NB4 (cell line): ENCODE results near the gene CCNA1.

Experiments
- DNase-seq: peaks from one replicate; pipeline ENCODE4 v3.0.0; 2010; ENCODE audit warnings: low read depth
- H3K4me3 ChIP-seq: one replicate; pipeline ENCODE4 v1.5.1; 2011; ENCODE audit warnings: mild to moderate bottlenecking, low read depth, low read length, moderate library complexity
- MYC ChIP-seq: IDR thresholded peaks from 2 replicates; pipeline ENCODE4 v1.6.1; 2011; ENCODE audit warnings: low read depth, low read length
- POLR2A ChIP-seq: IDR thresholded peaks from 2 replicates; pipeline ENCODE4 v1.6.1; 2011; ENCODE audit warnings: mild to moderate bottlenecking; ENCODE audit not compliant: insufficient read length; ENCODE audit errors: extremely low read depth
- TF ChIP-seq, protein P1 (sequence below): IDR thresholded peaks from 2 replicates; pipeline ENCODE4 v1.6.1; 2011; ENCODE audit warnings: low read depth, low read length
- TF ChIP-seq, protein P2 (sequence below): IDR thresholded peaks from one replicate; pipeline ENCODE4 v1.5.1; 2012; ENCODE audit warnings: low read depth, low read length

Gene CCNA1

GRCh38 chr13:36430247-36431203, 1.8 kb upstream of the CCNA1 start:
- peak overlapping the region; percentile 51 for H3K4me3 ChIP-seq
- no peak for DNase-seq
- TF ChIP-seq, protein P1, sequence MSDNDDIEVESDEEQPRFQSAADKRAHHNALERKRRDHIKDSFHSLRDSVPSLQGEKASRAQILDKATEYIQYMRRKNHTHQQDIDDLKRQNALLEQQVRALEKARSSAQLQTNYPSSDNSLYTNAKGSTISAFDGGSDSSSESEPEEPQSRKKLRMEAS = no peak
- TF ChIP-seq MYC (no peak), POLR2A (no peak)
- TF ChIP-seq, protein P2, sequence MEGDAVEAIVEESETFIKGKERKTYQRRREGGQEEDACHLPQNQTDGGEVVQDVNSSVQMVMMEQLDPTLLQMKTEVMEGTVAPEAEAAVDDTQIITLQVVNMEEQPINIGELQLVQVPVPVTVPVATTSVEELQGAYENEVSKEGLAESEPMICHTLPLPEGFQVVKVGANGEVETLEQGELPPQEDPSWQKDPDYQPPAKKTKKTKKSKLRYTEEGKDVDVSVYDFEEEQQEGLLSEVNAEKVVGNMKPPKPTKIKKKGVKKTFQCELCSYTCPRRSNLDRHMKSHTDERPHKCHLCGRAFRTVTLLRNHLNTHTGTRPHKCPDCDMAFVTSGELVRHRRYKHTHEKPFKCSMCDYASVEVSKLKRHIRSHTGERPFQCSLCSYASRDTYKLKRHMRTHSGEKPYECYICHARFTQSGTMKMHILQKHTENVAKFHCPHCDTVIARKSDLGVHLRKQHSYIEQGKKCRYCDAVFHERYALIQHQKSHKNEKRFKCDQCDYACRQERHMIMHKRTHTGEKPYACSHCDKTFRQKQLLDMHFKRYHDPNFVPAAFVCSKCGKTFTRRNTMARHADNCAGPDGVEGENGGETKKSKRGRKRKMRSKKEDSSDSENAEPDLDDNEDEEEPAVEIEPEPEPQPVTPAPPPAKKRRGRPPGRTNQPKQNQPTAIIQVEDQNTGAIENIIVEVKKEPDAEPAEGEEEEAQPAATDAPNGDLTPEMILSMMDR = no peak

- TF ChIP-seq MYC = peak; percentile 31; the same call in 1 of the 2 replicates
- TF ChIP-seq, protein P1 = peak; percentile 61
- no peak for TF ChIP-seq POLR2A
- H3K4me3 ChIP-seq = peak overlapping the region; percentile 51
- DNase-seq = peak; percentile 59
These were observed 840 bp upstream of the CCNA1 start for GRCh38 chr13:36431204-36432105.

DNA sequence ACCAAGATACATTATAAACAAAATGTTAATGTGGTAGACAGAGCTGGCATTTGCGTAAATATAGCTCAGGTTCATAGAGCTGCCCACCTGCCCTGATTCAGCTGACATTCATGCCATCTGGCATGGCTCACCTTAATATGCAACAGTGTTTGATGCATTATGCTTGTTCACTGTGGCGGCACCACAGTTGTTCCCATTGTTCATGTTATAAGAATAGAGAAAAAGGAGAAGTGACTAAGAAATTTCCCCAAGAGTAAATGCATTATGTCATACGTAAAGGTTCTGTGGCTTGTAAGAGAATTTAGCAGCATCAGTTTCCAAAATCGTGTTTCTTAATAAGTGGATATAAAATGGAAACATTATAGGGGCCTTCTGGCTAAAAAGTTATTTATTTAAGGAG, 4.5 kb downstream of the CCNA1 start:
- no peak overlapping the region for H3K4me3 ChIP-seq
- DNase-seq = peak; percentile 77
- TF ChIP-seq, protein P2 = no peak
- TF ChIP-seq POLR2A = no peak
- TF ChIP-seq, protein P1 = no peak
- TF ChIP-seq MYC = no peak

- no peak for DNase-seq
- no peak overlapping the region for H3K4me3 ChIP-seq
- TF ChIP-seq, protein P2 = no peak
- TF ChIP-seq, protein P1 = no peak
- no peak for TF ChIP-seq POLR2A
- no peak for TF ChIP-seq MYC
These were observed 6.5 kb downstream of the CCNA1 start for GRCh38 chr13:36438594-36439483.

GRCh38 chr13:36445278-36445677, 13.0 kb downstream of the CCNA1 start:
- peak; percentile 73 for DNase-seq
- H3K4me3 ChIP-seq = no peak overlapping the region
- TF ChIP-seq MYC (no peak), POLR2A (no peak)
- TF ChIP-seq, protein P2 = no peak
- TF ChIP-seq, protein P1 = peak; percentile 26; the same call in 1 of the 2 replicates
